ENCODE results near the gene ANKRD18B. TPM values are rescaled to one million over a fixed set of nuclear protein-coding genes. Genes with fewer than 3 reads are reported as not detected.

Gene ANKRD18B
- total and polyA plus RNA-seq, 2 of the 8 experiments (the other 6 are each of a cell fraction or from before 2014, with no cell fraction given) = 1.6 to 13.8 TPM

DNA sequence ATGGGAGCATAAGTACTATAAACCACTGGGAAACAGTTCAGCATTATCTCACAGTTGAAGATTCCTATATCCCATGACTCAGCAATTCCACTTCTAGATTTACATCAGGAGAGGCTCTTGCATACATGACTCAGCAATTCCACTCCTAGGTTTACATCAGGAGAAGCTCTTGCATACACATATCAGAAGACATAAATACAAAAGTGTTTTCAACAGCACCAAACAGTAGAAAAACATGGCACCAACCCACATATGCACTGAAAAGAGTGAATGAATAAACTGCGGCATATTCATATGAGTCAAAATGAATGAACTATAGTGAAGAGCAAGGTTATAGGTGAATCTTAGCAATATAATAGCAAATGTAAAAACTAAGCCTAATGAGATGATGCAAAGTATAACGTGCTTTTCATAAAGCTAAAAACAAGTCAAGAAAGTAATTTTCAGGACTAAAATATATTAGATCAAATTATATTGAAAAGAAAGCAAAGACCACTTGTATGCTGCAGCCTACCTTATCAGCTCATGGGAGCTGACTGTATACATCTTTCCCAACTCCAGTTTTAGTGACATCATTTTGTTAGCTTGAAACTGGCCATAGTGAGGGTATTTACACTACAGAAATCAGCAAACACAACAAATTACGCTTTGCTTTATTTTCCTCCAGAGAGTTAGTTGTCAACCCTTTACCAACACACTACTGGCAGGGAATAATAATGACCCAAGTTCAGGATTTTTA is 95.8 kb downstream of the ANKRD18B start:
- Histone ChIP-seq H3K23ac (ENCODE audit: insufficient read length) (no peak overlapping the region), H4K8ac (ENCODE audit: extremely low read depth, insufficient read depth, low read length) (no peak overlapping the region), H3K4me3 (ENCODE audit: extremely low read depth in 1 of 4, insufficient read depth in 2 of 4, low read depth in 3 of 4, low read length in 4 of 4) (no peak overlapping the region), H4K5ac (ENCODE audit: insufficient read length, low read depth, low read length) (no peak overlapping the region), H3K9me3 (ENCODE audit: insufficient read depth in 2 of 2, low read depth in 1 of 2, low read length in 1 of 2) (no peaks in the 10 kb centered on the region), H3K23me2 (ENCODE audit: low read depth, low read length) (no peaks in the 10 kb centered on the region), H3K4me2 (ENCODE audit: insufficient read depth in 1 of 2, low read depth in 2 of 2, low read length in 2 of 2) (no peak overlapping the region), H2BK5ac (ENCODE audit: low read depth, low read length) (no peak overlapping the region), H4K20me1 (replicated peaks in 1 of 2; ENCODE audit: control insufficient read depth in 1 of 2, insufficient read depth in 2 of 2, low read length in 2 of 2) (no peaks in the 10 kb centered on the region), H3K27me3 (replicated peaks in 1 of 4; ENCODE audit: control insufficient read depth in 3 of 4, extremely low read depth in 1 of 4, insufficient read depth in 3 of 4, low read length in 3 of 4) (peaks cover 0 to 3% (median 0%) of the 10 kb centered on the region in 4 experiments; a peak in 1 of 7 replicates), H3K9ac (replicated peaks in 1 of 4; ENCODE audit: extremely low read depth in 1 of 4, low read depth in 3 of 4, low read length in 3 of 4) (no peak overlapping the region), H3K79me1 (ENCODE audit: low read depth, low read length) (no peaks in the 10 kb centered on the region), H3K14ac (ENCODE audit: insufficient read length) (no peak overlapping the region), H3K36me3 (ENCODE audit: control insufficient read depth in 2 of 4, insufficient read depth in 4 of 4, low read length in 3 of 4) (no peaks in the 10 kb centered on the region), H3K27ac (ENCODE audit: low read depth, low read length) (no peak overlapping the region), H2AFZ (ENCODE audit: low read length) (no peak overlapping the region), H2BK120ac (replicated peaks; ENCODE audit: low read depth, low read length) (no peak overlapping the region), H2BK15ac (ENCODE audit: low read length) (no peak overlapping the region), H3K4me1 (replicated peaks in 1 of 4; ENCODE audit: control insufficient read depth in 3 of 4, insufficient read depth in 4 of 4, low read length in 3 of 4) (no peaks in the 10 kb centered on the region), H3K4ac (replicated peaks; ENCODE audit: insufficient read length, low read depth, low read length) (no peak overlapping the region), H3K18ac (ENCODE audit: extremely low read depth, low read length) (no peak overlapping the region), H4K91ac (replicated peaks; ENCODE audit: insufficient read length, low read length) (no peak overlapping the region), H2BK20ac (ENCODE audit: low read length) (no peak overlapping the region), H3K79me2 (ENCODE audit: control insufficient read depth in 1 of 2, insufficient read depth in 2 of 2, low read length in 2 of 2) (no peaks in the 10 kb centered on the region), H2AK5ac (ENCODE audit: low read depth, low read length) (no peak overlapping the region), H2BK12ac (ENCODE audit: low read depth, low read length) (no peak overlapping the region), H3K56ac (replicated peaks; ENCODE audit: insufficient read length, low read depth, low read length) (no peak overlapping the region)
- no peak for FAIRE-seq
- DNase-seq (ENCODE audit: low read depth in 1 of 2, low spot score in 2 of 2) = no peak
- CTCF ChIA-PET (ENCODE audit: partially characterized antibody) = interaction anchor here (1.2 to 16.0 kb wide), 4 partner anchors 9 to 102 kb away, joined by 5 to 402 read pairs (median 10); no protein-coding TSS in a partner anchor
- no peak for TF ChIP-seq JUND (IDR thresholded peaks at IDR 0.05; ENCODE audit: low read length)
- TF ChIP-seq MAFK (IDR thresholded peaks at IDR 0.05; ENCODE audit: low read depth, low read length) = peak; percentile 96
- TF ChIP-seq BACH1 (IDR thresholded peaks at IDR 0.05; ENCODE audit: low read length) = peak; percentile 99
- POLR2A ChIA-PET (ENCODE audit: partially characterized antibody) = interaction anchor here (1.2 kb wide), 1 partner anchor 95 kb away, joined by 3 read pairs; the partner anchor contains the start of gene ANKRD18B
- WGBS, 2 experiments (ENCODE audit: extremely low coverage in 1 of 2, insufficient coverage in 1 of 2, insufficient read length in 1 of 2, insufficient replicate concordance in 2 of 2, low coverage in 1 of 2, low lambda C conversion rate in 2 of 2, missing lambda C conversion rate in 1 of 2) = 82% methylated on average over 3 of the region's 3 CpGs; no CpG with 5 or more reads in 1 of the 2 experiments
